ENCODE measurements around the gene SLC6A3. TPM values are rescaled to one million over a fixed set of nuclear protein-coding genes. Genes with fewer than 3 reads are reported as not detected.

SLC6A3 gene
- total RNA-seq, 2 experiments from 2014 or later = 0.08 TPM; not detected in 1

GRCh38 chr5:1413611-1414241 lies 31.5 kb downstream of the SLC6A3 start:
- no peak for DNase-seq

DNA sequence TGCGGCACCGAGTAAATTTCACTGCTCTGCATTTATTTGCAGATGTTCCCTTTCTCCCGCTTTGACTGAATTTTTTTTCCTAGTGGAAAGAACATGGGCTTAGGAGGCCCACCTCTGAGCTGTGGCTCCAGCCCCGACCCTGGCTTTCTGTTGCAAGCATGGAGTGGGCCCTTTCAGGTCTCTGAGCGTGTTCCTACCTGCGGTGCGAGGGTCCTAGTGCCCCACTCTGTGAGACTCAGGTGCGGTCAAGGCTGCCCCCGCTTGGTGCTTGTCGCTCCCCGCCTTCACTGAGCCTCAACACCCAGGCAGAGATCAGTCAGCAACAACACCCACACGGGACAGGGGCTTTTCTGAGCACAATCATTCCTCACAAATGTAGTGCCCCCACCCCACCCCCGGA lies 32.0 kb downstream of the SLC6A3 start:
- no peaks in the 10 kb centered on the region for H3K9me3 Mint-ChIP-seq

More at GRCh38 chr5:1413611-1414241, 31.5 kb downstream of the SLC6A3 start:
- Mint-ChIP-seq H3K36me3 (no peaks in the 10 kb centered on the region), H3K27ac (no peak overlapping the region), H3K4me1 (no peaks in the 10 kb centered on the region), H3K4me3 (no peak overlapping the region), H3K9me3 (no peaks in the 10 kb centered on the region), H3K27me3 (peaks cover 2% of the 10 kb centered on the region)
- ATAC-seq (ENCODE audit: low read depth) = no peak
- POLR2A ChIA-PET = interaction anchor here (0.5 kb wide), 1 partner anchor 85 kb away, joined by 3 read pairs; no protein-coding TSS in a partner anchor

DNA sequence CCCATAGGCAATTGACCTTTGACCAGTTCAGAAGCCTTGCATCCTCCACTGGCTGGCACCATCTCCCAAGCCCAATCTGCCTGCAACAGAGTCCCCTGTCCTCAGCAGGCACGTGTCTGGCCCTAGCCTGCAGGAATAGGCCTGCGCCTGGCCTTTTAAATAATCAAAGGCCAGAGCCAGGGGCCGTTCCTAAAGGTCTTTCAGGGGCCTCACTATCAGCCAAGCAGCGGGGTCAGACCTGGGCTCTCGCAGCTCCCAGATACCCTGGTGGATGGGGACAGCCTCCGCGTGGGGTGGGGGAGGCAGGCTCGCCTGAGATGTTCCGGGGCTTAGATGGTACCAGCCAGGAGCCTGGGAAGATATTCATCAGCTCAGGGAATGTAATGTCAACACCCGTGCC lies 32.6 kb downstream of the SLC6A3 start:
- Mint-ChIP-seq H3K4me3 (no peak overlapping the region), H3K27ac (no peak overlapping the region), H3K9me3 (no peaks in the 10 kb centered on the region), H3K27me3 (peaks cover 2% of the 10 kb centered on the region), H3K36me3 (no peaks in the 10 kb centered on the region), H3K4me1 (no peaks in the 10 kb centered on the region)
- DNase-seq (no peak), ATAC-seq (ENCODE audit: low read depth) (no peak)
- POLR2A ChIA-PET = no interaction called here

More for the DNA sequence above, 32.0 kb downstream of the SLC6A3 start:
- POLR2A ChIA-PET = interaction anchor here (0.5 kb wide), 1 partner anchor 85 kb away, joined by 3 read pairs; no protein-coding TSS in a partner anchor
- Mint-ChIP-seq H3K27ac (no peak overlapping the region), H3K4me3 (no peak overlapping the region), H3K36me3 (no peaks in the 10 kb centered on the region), H3K4me1 (no peaks in the 10 kb centered on the region), H3K27me3 (peaks cover 2% of the 10 kb centered on the region)
- ATAC-seq (ENCODE audit: low read depth) = no peak
- no peak for DNase-seq

GRCh38 chr5:1412163-1412562 lies 33.1 kb downstream of the SLC6A3 start:
- H3K9me3 Mint-ChIP-seq = no peaks in the 10 kb centered on the region
- no peak overlapping the region for H3K27ac Mint-ChIP-seq
- no peaks in the 10 kb centered on the region for H3K4me1 Mint-ChIP-seq
- H3K27me3 Mint-ChIP-seq = peaks cover 2% of the 10 kb centered on the region
- ATAC-seq (ENCODE audit: low read depth) = no peak
- H3K36me3 Mint-ChIP-seq = no peaks in the 10 kb centered on the region
- no peak overlapping the region for H3K4me3 Mint-ChIP-seq
- no peak for DNase-seq
- POLR2A ChIA-PET = no interaction called here

DNA sequence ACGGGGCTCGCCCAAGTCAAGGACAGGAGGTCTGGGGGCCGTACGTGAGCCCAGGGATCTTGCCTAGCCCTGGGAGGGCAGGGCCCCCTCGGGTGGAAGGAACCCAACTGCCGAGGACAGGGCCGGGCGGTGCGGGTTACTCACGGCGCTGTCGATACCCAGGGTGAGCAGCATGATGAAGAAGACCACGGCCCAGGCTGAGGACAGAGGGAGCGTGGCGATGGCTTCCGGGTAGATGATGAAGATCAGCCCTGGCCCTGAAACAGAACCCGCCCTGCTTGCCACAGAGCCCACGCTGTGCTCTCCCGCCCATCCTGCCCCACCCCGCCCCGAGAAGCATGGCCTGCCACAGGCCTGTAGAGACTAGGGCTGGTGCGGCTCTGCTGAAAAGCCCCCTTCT lies 34.1 kb downstream of the SLC6A3 start:
- Mint-ChIP-seq H3K36me3 (no peaks in the 10 kb centered on the region), H3K4me1 (no peaks in the 10 kb centered on the region), H3K4me3 (no peak overlapping the region), H3K27me3 (peaks cover 2% of the 10 kb centered on the region), H3K9me3 (no peaks in the 10 kb centered on the region), H3K27ac (no peak overlapping the region)
- DNase-seq (no peak), ATAC-seq (ENCODE audit: low read depth) (no peak)
- POLR2A ChIA-PET = no interaction called here

DNA sequence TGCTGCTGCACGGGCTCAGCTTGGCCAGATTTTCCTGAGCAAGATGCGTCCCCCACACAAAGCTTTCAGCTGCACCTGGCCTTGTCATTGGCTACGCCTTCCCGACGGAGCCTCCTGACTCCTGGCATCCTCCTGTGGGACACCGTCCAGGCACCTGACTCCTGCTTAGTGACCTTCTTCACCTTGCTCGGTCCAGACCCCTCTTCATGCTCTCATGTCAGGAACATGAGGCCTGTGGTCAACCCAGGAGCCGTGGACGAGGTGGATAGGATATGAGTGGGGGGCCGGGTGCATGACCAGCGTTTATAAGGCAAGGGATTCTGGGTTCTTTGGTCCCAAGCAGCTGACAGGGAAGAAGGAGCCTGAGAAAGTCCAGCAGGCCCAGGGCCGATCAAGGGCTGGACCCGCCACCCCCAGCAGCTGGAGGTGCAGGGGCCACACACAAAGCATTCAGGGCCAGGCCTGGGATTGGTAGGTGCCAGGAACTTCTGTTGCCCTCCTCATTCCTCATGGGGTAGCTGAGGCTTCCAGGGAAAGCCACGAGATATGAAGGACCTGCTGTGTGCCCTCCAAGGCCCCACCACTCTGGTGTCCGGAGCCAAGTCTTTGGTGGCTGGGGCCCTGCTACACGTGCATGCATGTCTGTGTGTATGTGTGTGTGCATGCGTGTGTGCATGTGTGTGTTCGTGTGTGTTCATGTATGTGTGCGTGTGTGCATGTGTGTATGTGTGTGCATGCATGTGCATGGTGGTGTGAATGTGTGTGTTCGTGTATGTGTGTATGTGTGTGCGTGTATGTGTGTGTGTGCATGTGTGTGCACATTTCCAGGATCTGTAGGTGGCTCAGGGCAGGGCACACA lies 34.9 kb downstream of the SLC6A3 start:
- Mint-ChIP-seq H3K27me3 (peaks cover 2% of the 10 kb centered on the region), H3K9me3 (no peaks in the 10 kb centered on the region), H3K27ac (no peak overlapping the region), H3K36me3 (no peaks in the 10 kb centered on the region), H3K4me1 (no peaks in the 10 kb centered on the region), H3K4me3 (no peak overlapping the region)
- DNase-seq (no peak), ATAC-seq (ENCODE audit: low read depth) (no peak)
- POLR2A ChIA-PET = no interaction called here

- POLR2A ChIA-PET = no interaction called here
- no peaks in the 10 kb centered on the region for H3K36me3 Mint-ChIP-seq
- no peak for ATAC-seq (ENCODE audit: low read depth)
- no peak overlapping the region for H3K27ac Mint-ChIP-seq
- H3K27me3 Mint-ChIP-seq = peaks cover 2% of the 10 kb centered on the region
- no peaks in the 10 kb centered on the region for H3K4me1 Mint-ChIP-seq
- H3K9me3 Mint-ChIP-seq = no peaks in the 10 kb centered on the region
- H3K4me3 Mint-ChIP-seq = no peak overlapping the region
- peak; percentile 45 for DNase-seq
Measured at GRCh38 chr5:1409381-1410110, 35.7 kb downstream of the SLC6A3 start.

DNA sequence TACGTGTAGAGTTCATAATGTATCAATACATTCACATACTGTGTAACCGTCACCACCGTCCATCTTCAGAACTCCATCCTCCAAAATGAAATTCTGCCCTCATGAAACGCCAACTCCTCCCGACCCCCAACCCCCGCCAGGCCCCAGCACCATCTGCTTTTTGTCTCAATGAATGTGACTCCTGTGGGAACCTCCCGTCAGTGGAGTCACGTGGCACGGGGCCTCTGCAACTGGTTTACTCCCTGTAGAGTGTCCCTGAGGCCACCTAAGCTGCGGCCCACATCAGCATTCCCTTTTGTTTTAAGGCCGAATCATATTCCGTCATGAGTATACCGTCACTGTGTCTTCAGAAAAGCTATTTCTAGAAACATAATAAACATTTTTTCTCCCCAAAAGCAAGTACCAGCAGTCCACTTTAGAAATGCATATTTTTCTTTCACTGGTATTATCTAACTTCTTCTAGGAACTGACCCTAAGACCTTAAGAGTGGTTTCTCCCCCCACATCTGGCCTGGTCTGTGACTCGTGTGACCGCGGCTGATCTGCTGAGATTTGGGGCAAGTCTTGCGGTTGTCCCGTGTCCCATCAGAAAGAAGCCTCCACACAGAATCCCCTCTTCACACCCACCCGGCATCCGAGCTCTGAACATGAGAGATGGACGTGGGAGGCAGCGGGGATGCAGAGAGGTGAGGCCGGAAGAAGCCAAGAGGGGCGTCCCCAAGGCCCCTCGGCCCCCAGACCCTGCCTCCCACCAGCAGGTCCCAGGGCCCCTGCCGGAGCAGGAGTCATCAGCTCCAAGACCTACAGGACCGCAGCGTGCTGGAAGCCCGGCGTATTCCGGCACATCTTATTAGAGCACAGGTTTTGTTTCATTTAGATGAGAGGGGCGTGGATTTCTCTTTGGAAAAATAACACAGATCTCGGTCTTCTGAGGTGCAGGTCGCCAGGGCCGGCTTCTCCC lies 38.3 kb downstream of the SLC6A3 start:
- no peak overlapping the region for H3K27ac Mint-ChIP-seq
- ATAC-seq (ENCODE audit: low read depth) (no peak), DNase-seq (no peak)
- POLR2A ChIA-PET = no interaction called here
- no peaks in the 10 kb centered on the region for H3K4me1 Mint-ChIP-seq
- no peaks in the 10 kb centered on the region for H3K9me3 Mint-ChIP-seq
- no peaks in the 10 kb centered on the region for H3K36me3 Mint-ChIP-seq
- no peak overlapping the region for H3K4me3 Mint-ChIP-seq
- H3K27me3 Mint-ChIP-seq = peaks cover 6% of the 10 kb centered on the region

GRCh38 chr5:1405539-1406530 lies 39.4 kb downstream of the SLC6A3 start:
- Mint-ChIP-seq H3K27me3 (peaks cover 6% of the 10 kb centered on the region), H3K36me3 (no peaks in the 10 kb centered on the region), H3K4me3 (no peak overlapping the region), H3K27ac (no peak overlapping the region), H3K9me3 (no peaks in the 10 kb centered on the region), H3K4me1 (no peaks in the 10 kb centered on the region)
- POLR2A ChIA-PET = no interaction called here
- DNase-seq (no peak), ATAC-seq (ENCODE audit: low read depth) (no peak)

DNA sequence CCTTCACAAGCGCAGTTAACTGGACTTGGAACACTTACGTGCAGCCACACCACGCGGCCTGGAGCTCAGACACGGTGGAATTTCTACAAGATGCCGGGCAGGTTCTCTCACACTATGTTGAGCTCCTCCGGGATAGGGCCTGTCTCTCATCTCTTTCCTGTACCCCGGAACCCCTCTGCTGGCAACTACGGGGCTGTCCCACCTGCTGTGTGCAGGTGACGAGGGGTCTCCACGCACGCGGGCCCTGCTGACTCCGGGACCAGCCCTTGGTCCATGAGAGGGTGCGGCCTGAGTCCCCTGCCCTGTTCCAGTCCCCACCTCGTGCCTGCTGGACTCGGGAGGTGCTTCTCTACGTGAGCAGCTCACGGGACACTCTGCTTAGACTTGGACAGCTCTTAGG lies 40.1 kb downstream of the SLC6A3 start:
- POLR2A ChIA-PET = no interaction called here
- ATAC-seq (ENCODE audit: low read depth) (no peak), DNase-seq (no peak)
- Mint-ChIP-seq H3K27me3 (peaks cover 6% of the 10 kb centered on the region), H3K4me3 (no peak overlapping the region), H3K36me3 (no peaks in the 10 kb centered on the region), H3K27ac (no peak overlapping the region), H3K4me1 (no peaks in the 10 kb centered on the region), H3K9me3 (no peaks in the 10 kb centered on the region)

DNA sequence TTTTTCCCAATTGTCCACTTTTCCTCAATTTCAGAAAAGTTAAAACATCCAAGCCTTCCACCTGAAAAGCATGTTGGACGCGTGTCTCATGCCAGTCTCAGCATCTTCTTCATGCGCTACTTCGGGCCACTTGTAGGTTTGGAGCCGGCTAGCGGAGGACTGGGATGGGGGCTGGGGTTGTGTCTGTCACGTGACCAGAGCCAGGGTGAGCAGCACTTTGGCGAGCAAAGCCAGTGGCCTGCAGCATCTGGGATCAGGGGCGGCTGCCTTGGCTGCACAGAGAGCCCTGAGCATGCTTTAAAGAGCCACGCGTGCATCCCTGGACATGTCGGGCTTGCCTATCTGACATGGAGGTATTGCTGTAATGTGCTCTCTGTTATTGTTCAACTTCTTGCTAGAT lies 41.2 kb downstream of the SLC6A3 start:
- no peak for ATAC-seq (ENCODE audit: low read depth)

More for the DNA sequence above, 41.2 kb downstream of the SLC6A3 start:
- DNase-seq = no peak
- POLR2A ChIA-PET = no interaction called here
- no peak overlapping the region for H3K4me3 Mint-ChIP-seq
- no peaks in the 10 kb centered on the region for H3K9me3 Mint-ChIP-seq
- no peaks in the 10 kb centered on the region for H3K4me1 Mint-ChIP-seq
- peaks cover 7% of the 10 kb centered on the region for H3K27me3 Mint-ChIP-seq
- H3K27ac Mint-ChIP-seq = no peak overlapping the region
- no peaks in the 10 kb centered on the region for H3K36me3 Mint-ChIP-seq
